Activated CD4-positive, CD25-positive, alpha-beta regulatory T cell (primary cell): Measurements from ENCODE around the gene EHMT1.
"Not testable (repeated sequence)": the region's sequence is repeated elsewhere in the genome, so short reads cannot be mapped to it uniquely, and the experiment has no call there.

Experiments
- DNase-seq, 4 experiments: peaks; one replicate each; lab custom pipeline; 2025; lab: John Stamatoyannopoulos, UW

Gene EHMT1

GRCh38 chr9:137873408-137873807 lies 254.6 kb downstream of the EHMT1 start:
- no peak for DNase-seq

DNA sequence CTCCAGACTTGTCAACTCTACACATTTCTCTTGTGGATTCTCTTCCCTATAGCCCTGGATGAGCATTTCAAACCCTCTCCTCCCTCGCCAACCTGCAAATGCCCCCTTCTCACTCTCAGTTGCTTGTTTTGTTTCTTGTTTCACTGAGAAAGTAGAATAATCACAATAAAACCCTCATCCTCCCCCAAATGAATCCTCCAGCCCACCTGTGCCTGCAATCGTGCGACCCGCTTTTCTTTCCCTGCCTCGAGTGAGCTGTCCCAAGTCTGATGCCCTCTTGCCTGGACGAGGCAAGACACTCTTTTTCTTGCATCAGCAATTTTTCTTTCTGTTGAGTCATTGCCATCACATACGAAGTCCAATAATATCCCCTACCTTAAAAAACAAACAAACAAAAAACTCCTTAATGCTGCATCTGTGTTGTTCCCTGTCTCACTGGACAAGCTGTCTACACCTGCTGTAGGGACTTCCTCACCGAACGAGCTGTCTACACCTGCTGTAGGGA lies 255.1 kb downstream of the EHMT1 start:
- DNase-seq, result no peak

- no peak for DNase-seq
Observed at GRCh38 chr9:137875354-137875753, 256.5 kb downstream of the EHMT1 start.

GRCh38 chr9:137875846-137876245 lies 257.0 kb downstream of the EHMT1 start:
- no peak for DNase-seq

GRCh38 chr9:137876269-137876668 lies 257.5 kb downstream of the EHMT1 start:
- no peak for DNase-seq

GRCh38 chr9:137876781-137877386 lies 258.1 kb downstream of the EHMT1 start:
- DNase-seq, result no peak

DNA sequence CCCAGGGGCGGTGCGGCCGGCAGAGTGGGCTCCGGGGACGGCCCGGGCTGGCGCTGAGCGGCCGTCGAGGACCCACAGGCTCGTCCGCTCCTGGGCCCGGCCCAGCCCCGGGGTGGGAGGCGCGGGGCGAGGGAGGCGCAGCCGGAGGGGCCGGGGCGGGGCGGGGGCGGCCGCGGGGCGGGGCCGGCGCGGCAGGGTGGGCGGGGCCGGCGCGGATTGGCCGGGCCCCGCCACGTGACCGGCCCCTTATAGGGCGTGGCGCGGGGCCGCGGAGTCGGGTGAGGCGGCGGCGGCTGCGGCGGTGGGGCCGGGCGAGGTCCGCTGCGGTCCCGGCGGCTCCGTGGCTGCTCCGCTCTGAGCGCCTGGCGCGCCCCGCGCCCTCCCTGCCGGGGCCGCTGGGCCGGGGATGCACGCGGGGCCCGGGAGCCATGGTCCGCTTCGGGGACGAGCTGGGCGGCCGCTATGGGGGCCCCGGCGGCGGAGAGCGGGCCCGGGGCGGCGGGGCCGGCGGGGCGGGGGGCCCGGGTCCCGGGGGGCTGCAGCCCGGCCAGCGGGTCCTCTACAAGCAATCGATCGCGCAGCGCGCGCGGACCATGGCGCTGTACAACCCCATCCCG lies 258.8 kb downstream of the EHMT1 start, which contains the start of gene CACNA1B:
Gene CACNA1B, plus strand, starts transcription at position 277 of the 617 bp plus-strand sequence. Its CDS starts 152 bp downstream, at position 429.
- not testable (repeated sequence) for DNase-seq

GRCh38 chr9:137878146-137878941 lies 259.5 kb downstream of the EHMT1 start:
- no peak for DNase-seq

- DNase-seq, result no peak
Observed at GRCh38 chr9:137879052-137879451, 260.2 kb downstream of the EHMT1 start.

DNA sequence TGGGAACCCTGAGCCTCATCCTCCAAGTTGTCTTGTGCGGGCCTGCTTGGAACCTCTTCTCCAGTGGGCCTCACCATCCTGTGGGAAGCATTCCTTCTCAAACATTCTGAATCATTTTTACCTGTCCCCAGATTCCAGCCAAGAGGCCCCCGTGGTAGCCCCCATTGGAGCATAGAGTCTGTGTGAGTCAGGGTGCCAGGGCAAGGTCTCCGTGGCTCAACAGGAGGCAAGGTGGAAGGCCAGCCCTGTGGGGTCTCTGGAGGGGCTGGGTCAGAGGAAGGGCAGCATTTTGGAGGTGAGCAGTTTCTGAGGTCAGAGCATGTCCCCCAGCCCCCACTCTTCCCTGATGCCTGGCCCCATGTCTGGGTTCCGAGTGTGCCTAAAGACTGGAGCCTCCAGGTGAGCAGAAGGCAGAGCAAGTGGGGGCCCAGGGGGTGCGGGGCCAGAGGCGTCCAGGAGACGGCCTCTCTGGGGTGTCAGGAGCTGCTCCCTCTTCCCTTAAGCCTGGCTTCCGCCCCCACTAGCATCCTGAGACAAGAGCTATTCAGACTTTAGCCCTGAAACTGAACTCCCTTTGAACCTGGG lies 260.9 kb downstream of the EHMT1 start:
- no peak for DNase-seq

DNA sequence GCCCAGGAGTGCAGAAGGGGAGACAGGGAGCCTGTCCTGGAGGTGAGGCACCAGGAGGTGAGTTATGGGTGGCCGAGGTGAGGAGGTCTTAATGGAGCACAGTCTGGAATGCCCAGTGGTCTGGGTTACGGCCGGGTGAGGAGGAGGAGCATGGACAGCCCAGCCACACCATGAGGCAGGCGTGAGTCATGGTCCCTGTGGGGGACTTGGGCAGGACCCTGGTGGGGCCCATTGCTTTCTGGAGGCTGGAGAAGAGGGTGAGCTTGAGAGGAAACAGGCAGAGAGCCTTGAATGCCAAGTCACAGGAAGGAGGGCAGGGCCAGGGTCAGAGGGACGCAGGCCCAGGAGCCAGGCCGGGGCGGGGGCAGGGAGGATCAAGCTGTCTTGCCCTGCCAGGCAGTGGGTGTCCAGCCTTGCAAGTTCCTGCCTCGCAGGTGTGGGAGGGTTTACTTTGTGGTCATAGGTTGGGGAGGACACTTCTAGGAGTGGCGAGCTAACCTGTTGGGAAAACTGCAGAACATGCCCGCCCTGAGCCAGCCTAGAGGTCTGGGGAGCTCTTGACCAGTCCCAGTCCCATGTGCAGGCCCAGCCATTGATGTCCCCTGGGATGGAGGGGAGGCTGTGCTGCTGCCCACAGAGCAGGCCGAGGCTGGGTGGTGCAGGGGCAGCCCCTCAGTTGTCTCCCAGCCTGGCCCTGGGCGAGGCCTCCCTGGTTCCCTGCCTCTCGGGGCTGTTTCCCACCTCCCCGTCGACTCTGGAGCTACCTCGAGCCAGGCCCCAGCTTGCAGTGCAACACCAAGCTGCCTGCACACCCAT lies 261.6 kb downstream of the EHMT1 start:
- no peak for DNase-seq

DNA sequence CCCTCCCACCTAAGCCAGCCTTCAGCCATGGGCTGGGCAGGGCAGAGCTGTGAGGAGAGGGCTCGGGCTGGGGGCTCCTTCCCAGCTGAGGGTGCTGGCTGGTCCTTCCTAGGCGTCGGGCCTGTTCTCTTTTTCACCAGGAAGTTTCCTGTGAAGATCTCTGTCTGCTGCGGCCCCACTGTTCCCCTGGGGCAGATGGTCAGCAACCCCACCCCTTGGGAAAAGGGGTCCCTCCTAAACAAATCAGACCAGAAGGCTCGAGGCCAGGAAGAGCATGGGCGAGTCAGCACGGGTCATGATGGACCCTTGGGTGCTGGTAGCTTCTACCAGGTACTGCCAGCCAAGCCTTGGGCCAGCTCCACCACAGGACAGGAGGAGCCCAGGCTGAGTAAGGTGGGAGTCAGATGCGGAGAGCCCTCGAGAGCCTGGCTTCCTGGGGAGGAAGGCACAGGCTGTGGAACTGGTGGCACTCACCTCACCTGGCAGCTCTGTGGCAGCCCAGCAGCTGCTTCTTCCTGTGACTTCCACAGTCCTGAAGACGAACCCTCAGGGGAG lies 262.2 kb downstream of the EHMT1 start:
- DNase-seq, result no peak

- no peak for DNase-seq
Observed at GRCh38 chr9:137881591-137882505, 263.0 kb downstream of the EHMT1 start.

GRCh38 chr9:137882506-137882821 lies 263.7 kb downstream of the EHMT1 start:
- no peak for DNase-seq

DNA sequence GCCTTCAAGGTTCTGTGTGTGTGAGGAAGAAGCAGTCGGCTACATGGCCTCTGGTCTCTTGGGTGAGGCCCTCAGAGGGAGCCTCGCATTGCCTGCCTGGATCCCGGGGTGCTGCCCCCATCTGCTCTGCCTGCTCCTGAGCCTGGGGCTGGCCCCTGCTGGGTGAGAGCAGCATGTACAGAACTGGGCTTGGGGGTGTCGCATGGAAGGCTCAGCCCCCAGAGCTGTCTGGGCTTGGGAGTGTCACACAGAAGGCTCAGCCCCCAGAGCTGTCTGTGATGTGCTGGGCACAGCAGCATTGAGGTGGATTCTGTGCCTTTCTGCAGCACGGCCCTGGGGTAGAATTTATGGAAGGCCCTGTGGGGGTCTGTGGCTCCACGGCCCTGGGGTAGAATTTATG lies 265.2 kb downstream of the EHMT1 start:
- DNase-seq, result not testable (repeated sequence)

- not testable (repeated sequence) for DNase-seq
Observed at GRCh38 chr9:137884547-137884946, 265.7 kb downstream of the EHMT1 start.

- not testable (repeated sequence) for DNase-seq
Observed at GRCh38 chr9:137885121-137885520, 266.3 kb downstream of the EHMT1 start.
